Loucy (cell line): Measurements from ENCODE around the gene RSU1.

Experiments used
- H2AFZ ChIP-seq: fragments of 200-600 bp; sonication (generic); 2 replicates; pipeline ENCODE4 v1.6.0; 2016; ENCODE audit warnings: antibody characterized with exemption, mild to moderate bottlenecking, low read length, moderate library complexity
- H3F3A ChIP-seq: fragments of 200-600 bp; 2 replicates; pipeline ENCODE4 v1.6.0; 2016; ENCODE audit warnings: antibody characterized with exemption, low read depth, mild to moderate bottlenecking
- H3K27me3 ChIP-seq: fragments of 200-600 bp; sonication (generic); 2 replicates; pipeline ENCODE4 v1.6.1; 2014; ENCODE audit warnings: low read length, mild to moderate bottlenecking; ENCODE audit not compliant: insufficient read depth, poor library complexity, severe bottlenecking
- H3K36me3 ChIP-seq: fragments of 200-600 bp; sonication (generic); 2 replicates; pipeline ENCODE4 v1.6.1; 2016; ENCODE audit warnings: low read length; ENCODE audit not compliant: insufficient read depth
- H3K4me1 ChIP-seq: fragments of 200-600 bp; sonication (generic); 2 replicates; pipeline ENCODE4 v1.5.1; 2014; ENCODE audit warnings: low read length, mild to moderate bottlenecking; ENCODE audit not compliant: insufficient read depth, poor library complexity, severe bottlenecking
- H3K4me2 ChIP-seq: fragments of 200-600 bp; sonication (generic); 2 replicates; pipeline ENCODE4 v1.6.0; 2014; ENCODE audit warnings: antibody characterized with exemption, low read length, low read depth, mild to moderate bottlenecking; ENCODE audit not compliant: poor library complexity, severe bottlenecking
- H3K4me3 ChIP-seq: fragments of 200-600 bp; sonication (generic); 2 replicates; pipeline ENCODE4 v1.5.1; 2014; ENCODE audit warnings: low read length, mild to moderate bottlenecking, mixed read lengths; ENCODE audit not compliant: poor library complexity, severe bottlenecking
- H3K79me2 ChIP-seq: fragments of 200-600 bp; sonication (generic); 2 replicates; pipeline ENCODE4 v1.6.1; 2014; ENCODE audit warnings: low read length; ENCODE audit not compliant: insufficient read depth
- H3K9ac ChIP-seq: fragments of 200-600 bp; sonication (generic); 2 replicates; pipeline ENCODE4 v1.6.0; 2014; ENCODE audit warnings: mild to moderate bottlenecking, low read depth, low read length, moderate library complexity; ENCODE audit not compliant: poor library complexity, severe bottlenecking
- H3K9me2 ChIP-seq: fragments of 200-600 bp; sonication (generic); replicated peaks from 2 replicates; pipeline ENCODE4 v1.6.1; 2016; ENCODE audit warnings: low read depth, low read length, mixed read lengths
- H3K9me3 ChIP-seq: fragments of 200-600 bp; sonication (generic); 2 replicates; pipeline ENCODE4 v1.6.1; 2014; ENCODE audit warnings: mild to moderate bottlenecking, antibody characterized with exemption, low read length, low read depth; ENCODE audit not compliant: insufficient read depth
- H4K20me1 ChIP-seq: fragments of 200-600 bp; sonication (generic); 2 replicates; pipeline ENCODE4 v1.6.0; 2014; ENCODE audit warnings: antibody characterized with exemption, low read length, mild to moderate bottlenecking; ENCODE audit not compliant: insufficient read depth, poor library complexity, severe bottlenecking
- EZH2phosphoT487 ChIP-seq: fragments of 200-600 bp; IDR thresholded peaks from 2 replicates; pipeline ENCODE4 v1.6.1; 2018; ENCODE audit warnings: antibody characterized with exemption, mild to moderate bottlenecking, moderate library complexity, borderline replicate concordance
- TF ChIP-seq, protein P1 (sequence below): fragments of 200-600 bp; sonication (generic); conservative IDR thresholded peaks from 2 replicates; pipeline ENCODE4 v1.5.1; 2014; ENCODE audit warnings: mild to moderate bottlenecking, antibody characterized with exemption, low read length

Gene RSU1

DNA sequence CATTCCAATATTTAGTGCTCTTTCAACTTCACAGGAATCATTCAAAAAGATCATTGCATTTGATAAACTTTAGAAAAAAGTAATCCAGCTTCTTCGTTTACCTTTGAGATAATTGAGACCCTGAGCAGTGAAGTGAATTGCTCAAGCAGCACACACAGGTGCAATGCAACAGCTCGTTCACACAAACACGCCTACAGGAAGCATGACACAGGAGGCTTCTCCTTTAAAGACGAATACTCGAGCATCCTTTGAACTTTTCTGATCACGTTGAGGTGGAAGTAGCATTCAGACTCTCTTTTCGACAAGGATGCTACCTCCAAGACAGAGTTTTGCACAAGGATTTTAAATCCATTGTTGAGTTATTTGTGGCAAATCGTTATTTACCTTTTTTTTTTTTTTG lies 18.0 kb upstream of the RSU1 start:
- Histone ChIP-seq H3K9me3 (no peaks in the 10 kb centered on the region), H3K79me2 (no peaks in the 10 kb centered on the region), H3K27me3 (no peaks in the 10 kb centered on the region), H3K9me2 (no peaks in the 10 kb centered on the region), H3K4me1 (peaks cover 14% of the 10 kb centered on the region), H4K20me1 (no peaks in the 10 kb centered on the region), H3K4me3 (no peak overlapping the region), H2AFZ (no peak overlapping the region), H3F3A (no peaks in the 10 kb centered on the region), H3K9ac (no peak overlapping the region), H3K36me3 (no peaks in the 10 kb centered on the region), H3K4me2 (no peak overlapping the region)
- TF ChIP-seq EZH2phosphoT487, result no peak
- TF ChIP-seq, protein P1, sequence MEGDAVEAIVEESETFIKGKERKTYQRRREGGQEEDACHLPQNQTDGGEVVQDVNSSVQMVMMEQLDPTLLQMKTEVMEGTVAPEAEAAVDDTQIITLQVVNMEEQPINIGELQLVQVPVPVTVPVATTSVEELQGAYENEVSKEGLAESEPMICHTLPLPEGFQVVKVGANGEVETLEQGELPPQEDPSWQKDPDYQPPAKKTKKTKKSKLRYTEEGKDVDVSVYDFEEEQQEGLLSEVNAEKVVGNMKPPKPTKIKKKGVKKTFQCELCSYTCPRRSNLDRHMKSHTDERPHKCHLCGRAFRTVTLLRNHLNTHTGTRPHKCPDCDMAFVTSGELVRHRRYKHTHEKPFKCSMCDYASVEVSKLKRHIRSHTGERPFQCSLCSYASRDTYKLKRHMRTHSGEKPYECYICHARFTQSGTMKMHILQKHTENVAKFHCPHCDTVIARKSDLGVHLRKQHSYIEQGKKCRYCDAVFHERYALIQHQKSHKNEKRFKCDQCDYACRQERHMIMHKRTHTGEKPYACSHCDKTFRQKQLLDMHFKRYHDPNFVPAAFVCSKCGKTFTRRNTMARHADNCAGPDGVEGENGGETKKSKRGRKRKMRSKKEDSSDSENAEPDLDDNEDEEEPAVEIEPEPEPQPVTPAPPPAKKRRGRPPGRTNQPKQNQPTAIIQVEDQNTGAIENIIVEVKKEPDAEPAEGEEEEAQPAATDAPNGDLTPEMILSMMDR, result no peak

DNA sequence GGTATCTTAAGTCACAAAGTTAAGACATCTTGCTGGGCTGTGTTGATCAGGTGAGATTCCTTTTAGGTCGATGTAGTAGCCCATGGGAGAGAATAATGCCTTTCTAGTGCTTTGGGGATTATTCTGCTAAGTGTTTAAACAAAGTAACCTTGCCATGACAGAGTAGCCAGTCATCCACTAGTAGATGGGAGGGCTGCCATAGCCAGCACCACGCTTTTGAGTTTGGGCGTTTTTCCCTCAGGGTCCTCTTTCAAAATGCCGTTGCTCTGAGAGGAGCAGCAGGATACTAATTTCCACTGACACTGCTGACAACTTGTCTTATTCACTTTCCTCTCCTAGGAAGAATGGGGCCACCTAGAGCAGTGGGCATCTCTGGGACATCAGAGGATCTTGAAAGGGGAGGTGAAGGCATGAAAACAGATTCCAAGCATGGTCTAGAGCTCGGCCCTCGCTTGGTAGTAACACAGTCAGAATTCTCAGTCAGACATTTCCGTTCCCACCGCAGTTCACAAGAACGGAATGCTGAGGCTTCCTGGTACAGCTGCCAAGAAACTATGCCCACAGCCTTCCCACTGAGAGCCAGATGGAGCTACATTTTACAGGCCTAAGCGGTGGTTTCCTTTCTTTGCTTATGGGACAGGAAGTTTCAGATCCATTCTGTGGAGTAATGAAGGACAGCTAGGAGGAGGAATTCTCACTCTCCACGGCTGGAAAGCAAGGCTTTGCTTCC lies 15.3 kb upstream of the RSU1 start:
- Histone ChIP-seq H3K9me2 (no peaks in the 10 kb centered on the region), H3K79me2 (no peaks in the 10 kb centered on the region), H2AFZ (no peak overlapping the region), H3F3A (no peaks in the 10 kb centered on the region), H3K9ac (no peak overlapping the region), H3K36me3 (no peaks in the 10 kb centered on the region), H3K4me1 (peaks cover 13% of the 10 kb centered on the region), H3K4me3 (no peak overlapping the region), H3K9me3 (no peaks in the 10 kb centered on the region), H3K27me3 (no peaks in the 10 kb centered on the region), H3K4me2 (no peak overlapping the region), H4K20me1 (no peaks in the 10 kb centered on the region)
- no peak for TF ChIP-seq EZH2phosphoT487
- TF ChIP-seq, protein P1, result no peak

DNA sequence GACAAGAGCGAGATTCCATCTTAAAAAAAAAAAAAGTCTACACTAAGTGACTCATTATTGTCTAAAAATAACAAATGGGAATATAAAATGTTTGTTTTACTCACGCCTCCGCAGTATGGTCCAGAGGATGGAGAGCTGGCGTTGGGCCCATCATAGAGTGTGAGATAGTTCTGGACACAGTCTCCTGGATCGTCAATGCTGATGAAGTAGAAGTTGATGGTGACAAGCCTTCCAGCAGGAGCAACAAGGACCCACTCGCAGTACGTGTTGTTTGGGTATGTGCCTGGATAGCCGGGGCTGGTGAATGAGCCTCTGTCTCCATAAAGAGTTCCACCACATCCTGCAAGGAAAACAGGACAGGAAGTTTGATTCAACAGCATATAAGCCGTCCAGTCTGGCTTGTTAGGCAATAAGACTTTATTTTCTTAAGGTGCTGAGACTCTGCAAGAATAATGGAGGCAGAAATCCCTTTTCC lies 11.5 kb upstream of the RSU1 start:
- H3K4me2 ChIP-seq, result no peak overlapping the region
- peaks cover 6% of the 10 kb centered on the region for H3K4me1 ChIP-seq
- TF ChIP-seq EZH2phosphoT487, result no peak
- TF ChIP-seq, protein P1, result no peak
- no peaks in the 10 kb centered on the region for H3K9me2 ChIP-seq
- no peak overlapping the region for H3K9ac ChIP-seq
- no peaks in the 10 kb centered on the region for H3K79me2 ChIP-seq
- no peaks in the 10 kb centered on the region for H3F3A ChIP-seq
- H3K27me3 ChIP-seq, result no peaks in the 10 kb centered on the region
- no peak overlapping the region for H2AFZ ChIP-seq
- H3K36me3 ChIP-seq, result no peaks in the 10 kb centered on the region
- H3K9me3 ChIP-seq, result no peaks in the 10 kb centered on the region
- H3K4me3 ChIP-seq, result no peak overlapping the region
- no peaks in the 10 kb centered on the region for H4K20me1 ChIP-seq
